GM18951 (cell line): Measurements from ENCODE around the gene SUFU.
A peak's percentile ranks its signal among the peaks of the same experiment; 100 is the strongest.

Experiments used
- POLR2A ChIP-seq: IDR thresholded peaks from 4 replicates; pipeline ENCODE4 v1.6.1; 2011; ENCODE audit warnings: mild to moderate bottlenecking; ENCODE audit not compliant: insufficient read length, insufficient read depth; ENCODE audit errors: extremely low read depth
- in situ Hi-C: fragments of 300-500 bp; cut with MboI; formaldehyde crosslinking; loops from one replicate; pipeline ENCODE4 v1.12.0; 2022; ENCODE audit warnings: low sequenced_read_pairs, mixed read lengths, inconsistent platforms; ENCODE audit not compliant: unreplicated experiment

SUFU gene

GRCh38 chr10:102633848-102634247 is 130.1 kb downstream of the SUFU start:
- in situ Hi-C loops = no loop called here
- TF ChIP-seq POLR2A = no peak

GRCh38 chr10:102634686-102635085 is 130.9 kb downstream of the SUFU start:
- in situ Hi-C loops = no loop called here
- no peak for TF ChIP-seq POLR2A

GRCh38 chr10:102635377-102635776 is 131.6 kb downstream of the SUFU start:
- TF ChIP-seq POLR2A = no peak
- in situ Hi-C loops = no loop called here

- no peak for TF ChIP-seq POLR2A
- in situ Hi-C loops = no loop called here
These were observed 135.8 kb downstream of the SUFU start for GRCh38 chr10:102639537-102639936.

DNA sequence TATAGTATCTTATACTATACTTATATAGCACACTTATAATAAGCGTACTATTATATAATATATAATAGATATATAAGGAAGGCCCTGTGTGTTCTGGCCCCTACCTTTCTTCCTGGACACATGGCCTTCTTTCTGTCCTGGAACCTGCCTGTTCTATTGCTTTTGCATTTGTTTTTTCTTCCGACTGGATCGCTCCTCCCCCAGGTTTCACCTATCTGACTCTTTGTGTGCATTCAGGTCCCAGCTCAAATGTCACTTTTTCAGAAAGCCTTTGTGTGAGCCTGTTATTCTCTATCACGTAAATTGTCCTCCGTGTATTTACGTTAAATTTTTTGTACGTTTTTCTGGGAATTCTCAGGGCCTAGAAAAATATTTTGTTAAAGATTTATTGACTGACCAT is 137.6 kb downstream of the SUFU start:
- TF ChIP-seq POLR2A = no peak
- in situ Hi-C loops = no loop called here

GRCh38 chr10:102641880-102642735 is 138.3 kb downstream of the SUFU start:
- in situ Hi-C loops = no loop called here
- TF ChIP-seq POLR2A = peak; percentile 83

GRCh38 chr10:102642736-102643335 is 139.1 kb downstream of the SUFU start:
- no peak for TF ChIP-seq POLR2A
- in situ Hi-C loops = no loop called here

DNA sequence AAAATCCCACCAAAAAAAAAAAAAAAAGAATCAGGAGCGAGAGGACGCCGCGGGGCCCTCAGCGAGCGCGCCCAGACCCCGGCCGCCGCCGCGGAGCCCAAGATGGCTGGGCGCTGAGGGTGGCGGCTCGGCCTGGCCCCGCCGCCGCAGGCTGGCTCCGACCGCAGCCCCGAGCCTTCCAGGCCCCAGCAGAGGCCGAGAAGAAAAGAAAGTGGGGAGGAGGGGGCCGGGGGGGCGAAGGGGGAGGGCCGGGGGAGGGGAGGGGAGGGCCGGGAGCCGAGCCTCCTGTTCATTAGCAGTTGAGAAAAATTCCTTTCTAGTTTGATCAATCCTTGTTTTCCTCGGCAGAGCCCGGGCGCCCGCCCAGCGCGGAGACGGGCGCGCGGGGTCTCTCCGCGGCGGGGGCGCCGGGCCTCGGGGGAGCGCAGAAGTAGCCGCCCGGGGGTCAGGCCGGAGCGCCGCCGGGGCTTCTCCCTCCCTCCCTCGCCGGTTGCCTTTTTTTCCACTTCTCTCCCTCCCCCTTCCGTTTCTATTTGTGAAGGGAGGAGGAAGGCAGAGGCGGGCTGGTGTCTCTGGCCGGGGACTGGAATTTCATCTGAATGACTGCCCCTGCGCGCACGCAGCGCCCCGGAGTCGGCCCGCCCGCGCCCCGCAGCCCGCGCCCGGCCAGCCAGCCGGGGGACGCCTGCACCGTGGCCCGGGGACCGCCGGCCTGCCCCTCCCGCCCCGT is 139.7 kb downstream of the SUFU start:
- in situ Hi-C loops = no loop called here
- peak; percentile 35 for TF ChIP-seq POLR2A

DNA sequence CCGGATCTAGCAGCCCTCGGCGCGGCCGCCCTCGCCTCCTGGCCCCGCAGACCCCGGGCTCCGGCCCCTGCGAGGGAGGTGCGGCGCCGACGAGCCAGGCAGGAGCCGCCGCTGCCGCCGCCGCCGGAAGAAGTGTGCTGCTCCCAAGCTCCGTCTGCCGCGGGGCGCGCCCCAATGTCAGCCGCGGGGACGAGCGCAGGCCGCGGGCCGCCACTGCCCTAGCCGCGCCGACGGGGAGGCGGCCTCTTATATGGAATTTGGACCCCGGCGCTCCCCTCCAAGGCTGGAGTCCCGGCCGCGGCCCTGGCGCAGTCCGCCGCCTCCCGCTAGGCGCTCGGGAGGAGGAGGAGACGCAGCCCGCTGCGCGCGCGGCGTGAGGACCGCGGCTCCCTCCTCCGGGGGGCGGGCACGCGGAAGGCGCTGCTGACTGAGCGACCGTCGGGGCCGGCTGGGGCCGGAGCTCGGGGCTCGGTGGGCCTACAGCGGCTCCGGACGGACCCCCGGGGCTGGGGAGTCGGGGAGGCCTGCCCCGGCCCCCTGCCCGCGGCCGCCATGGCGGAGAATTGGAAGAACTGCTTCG is 140.4 kb downstream of the SUFU start, which contains the start of gene TRIM8:
TRIM8 (plus strand) TSS at position 414 of the 580 bp plus-strand sequence; CDS start at position 553, 139 bp downstream.
- TF ChIP-seq POLR2A = peak; percentile 60
- in situ Hi-C loops = no loop called here

DNA sequence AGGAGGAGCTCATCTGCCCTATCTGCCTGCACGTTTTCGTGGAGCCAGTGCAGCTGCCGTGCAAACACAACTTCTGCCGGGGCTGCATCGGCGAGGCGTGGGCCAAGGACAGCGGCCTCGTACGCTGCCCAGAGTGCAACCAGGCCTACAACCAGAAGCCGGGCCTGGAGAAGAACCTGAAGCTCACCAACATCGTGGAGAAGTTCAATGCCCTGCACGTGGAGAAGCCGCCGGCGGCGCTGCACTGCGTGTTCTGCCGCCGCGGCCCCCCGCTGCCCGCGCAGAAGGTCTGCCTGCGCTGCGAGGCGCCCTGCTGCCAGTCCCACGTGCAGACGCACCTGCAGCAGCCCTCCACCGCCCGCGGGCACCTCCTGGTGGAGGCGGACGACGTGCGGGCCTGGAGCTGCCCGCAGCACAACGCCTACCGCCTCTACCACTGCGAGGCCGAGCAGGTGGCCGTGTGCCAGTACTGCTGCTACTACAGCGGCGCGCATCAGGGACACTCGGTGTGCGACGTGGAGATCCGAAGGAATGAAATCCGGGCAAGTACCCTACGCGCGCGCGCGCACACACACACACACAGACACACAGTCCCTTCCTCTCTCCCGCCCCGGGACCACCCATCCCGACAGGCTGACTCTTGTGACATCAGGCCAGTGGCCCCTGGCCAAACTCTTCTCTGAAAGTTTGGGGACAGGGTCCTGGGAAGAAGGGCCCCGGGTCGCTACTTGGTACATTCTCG is 141.0 kb downstream of the SUFU start:
- in situ Hi-C loops = no loop called here
- TF ChIP-seq POLR2A = peak; percentile 54

GRCh38 chr10:102645388-102645740 is 141.6 kb downstream of the SUFU start:
- in situ Hi-C loops = no loop called here
- TF ChIP-seq POLR2A = no peak

- in situ Hi-C loops = no loop called here
- peak; percentile 62 for TF ChIP-seq POLR2A
These were observed 142.2 kb downstream of the SUFU start for GRCh38 chr10:102645741-102646609.
